Activated CD8-positive, alpha-beta memory T cell treated with anti-CD3 and anti-CD28 coated beads for 36 hours (primary cell): Measurements from ENCODE around the gene ABCA7. TPM values are rescaled to one million over a fixed set of nuclear protein-coding genes. Genes with fewer than 3 reads are reported as not detected.

Source experiments
- CTCF ChIA-PET: fragments of 350-600 bp; sonication (Branson Sonifier 250); formaldehyde crosslinking; loops from one replicate; lab custom pipeline; 2021; ENCODE audit warnings: antibody characterized with exemption; lab: Charles Lee
- POLR2A ChIA-PET: fragments of 350-600 bp; sonication (Branson Sonifier 250); formaldehyde crosslinking; loops from one replicate; lab custom pipeline; 2021; ENCODE audit warnings: antibody characterized with exemption; lab: Charles Lee
- total RNA-seq, 2 experiments: library from RNA; stranded (reverse); gene quantifications; one replicate each; pipeline ENCODE4 v1.2.3, GENCODE V29; 2021

ABCA7 gene
- total RNA-seq, 2 experiments from 2014 or later, result 16.1 to 17.2 TPM

- ChIA-PET CTCF (interaction anchor here (0.5 to 1.7 kb wide), 10 partner anchors 13 to 219 kb away, joined by 3 to 6 read pairs (median 4); partner anchors contain the start of gene GRIN3B), POLR2A (interaction anchor here (1.1 to 3.0 kb wide), 2 partner anchors 41 to 55 kb away, joined by 3 to 14 read pairs; partner anchors contain the start of gene ARHGAP45)
Measured at GRCh38 chr19:1025960-1026782, 13.7 kb upstream of the ABCA7 start, which contains the start of gene CNN2. CNN2 (plus strand) TSS chr19:1026608; CDS start chr19:1026662, 54 bp downstream.

GRCh38 chr19:1026783-1027649, 12.9 kb upstream of the ABCA7 start:
- CTCF ChIA-PET, result interaction anchor here (0.6 to 1.7 kb wide), 8 partner anchors 10 to 218 kb away, joined by 3 to 7 read pairs (median 4); no protein-coding TSS in a partner anchor

GRCh38 chr19:1027650-1028061, 12.3 kb upstream of the ABCA7 start:
- ChIA-PET CTCF (interaction anchor here (0.6 to 2.4 kb wide), 8 partner anchors 9 to 217 kb away, joined by 3 to 10 read pairs (median 6); partner anchors contain the start of gene ARHGAP45), POLR2A (interaction anchor here (0.5 to 3.0 kb wide), 7 partner anchors 12 to 1247 kb away, joined by 3 to 14 read pairs (median 6); partner anchors contain the start of genes ARHGAP45 and REEP6)

More at GRCh38 chr19:1026783-1027649, 12.9 kb upstream of the ABCA7 start:
- POLR2A ChIA-PET, result interaction anchor here (0.5 to 3.0 kb wide), 7 partner anchors 12 to 1248 kb away, joined by 3 to 14 read pairs (median 6); partner anchors contain the start of genes ARHGAP45 and REEP6

DNA sequence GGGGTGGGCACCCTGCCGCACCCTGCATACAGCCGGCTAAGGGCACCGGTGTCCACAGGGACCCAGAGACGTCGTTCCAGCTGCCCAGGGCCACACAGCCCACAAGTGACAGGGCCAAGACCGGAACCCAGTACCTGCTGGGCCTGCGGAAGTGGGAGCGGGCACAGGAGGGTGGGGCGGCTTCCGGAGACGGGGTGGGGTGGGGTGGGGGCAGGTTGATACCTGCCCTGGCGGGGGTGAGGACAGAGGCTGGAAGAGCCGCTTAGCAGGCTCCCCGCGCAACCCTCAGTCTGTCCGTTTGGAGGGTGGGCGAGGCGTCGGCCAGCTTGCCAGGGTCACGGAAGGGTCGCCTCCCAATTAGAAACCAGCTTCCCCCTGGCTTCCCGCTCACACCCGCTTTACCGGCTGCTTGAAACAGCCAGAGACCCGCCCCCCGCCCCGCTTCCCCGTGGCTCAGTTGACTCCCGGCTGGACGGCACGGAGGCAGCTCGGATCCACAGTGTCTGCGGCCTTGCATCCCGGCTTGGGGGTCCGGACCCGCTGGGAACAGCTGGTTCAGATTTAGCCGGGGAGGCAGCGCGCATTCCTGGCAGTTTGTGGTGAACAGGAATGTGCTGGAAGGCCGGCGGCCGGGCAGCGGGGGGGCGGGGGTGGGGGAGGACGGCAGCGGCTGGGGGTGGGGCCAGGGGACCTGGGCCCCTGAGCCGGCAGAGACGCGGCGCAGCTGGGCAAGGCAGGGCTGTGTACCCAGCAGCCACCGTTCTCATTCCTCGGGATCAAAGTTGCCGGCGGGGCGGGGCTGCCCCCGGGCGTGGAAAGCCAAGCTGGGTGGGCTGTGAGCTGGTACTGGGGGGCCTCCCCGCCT, 11.6 kb upstream of the ABCA7 start:
- POLR2A ChIA-PET, result interaction anchor here (0.5 to 3.0 kb wide), 7 partner anchors 10 to 1448 kb away, joined by 3 to 14 read pairs (median 5); partner anchors contain the start of genes ARHGAP45 and REEP6
- CTCF ChIA-PET, result interaction anchor here (0.7 to 2.4 kb wide), 8 partner anchors 9 to 216 kb away, joined by 3 to 10 read pairs (median 5); partner anchors contain the start of gene ARHGAP45

GRCh38 chr19:1032264-1032867, 7.5 kb upstream of the ABCA7 start:
- ChIA-PET POLR2A (interaction anchor here (0.7 kb wide), 1 partner anchor 8 kb away, joined by 6 read pairs; no protein-coding TSS in a partner anchor), CTCF (interaction anchor here (0.7 to 1.7 kb wide), 5 partner anchors 9 to 248 kb away, joined by 3 to 5 read pairs (median 3); partner anchors contain the start of genes ARHGAP45, GRIN3B and RNU6-2)

GRCh38 chr19:1035998-1036621, 3.8 kb upstream of the ABCA7 start:
- CTCF ChIA-PET, result interaction anchor here (1.0 to 2.3 kb wide), 2 partner anchors 9 to 159 kb away, joined by 4 to 7 read pairs; no protein-coding TSS in a partner anchor
- POLR2A ChIA-PET, result no interaction called here

DNA sequence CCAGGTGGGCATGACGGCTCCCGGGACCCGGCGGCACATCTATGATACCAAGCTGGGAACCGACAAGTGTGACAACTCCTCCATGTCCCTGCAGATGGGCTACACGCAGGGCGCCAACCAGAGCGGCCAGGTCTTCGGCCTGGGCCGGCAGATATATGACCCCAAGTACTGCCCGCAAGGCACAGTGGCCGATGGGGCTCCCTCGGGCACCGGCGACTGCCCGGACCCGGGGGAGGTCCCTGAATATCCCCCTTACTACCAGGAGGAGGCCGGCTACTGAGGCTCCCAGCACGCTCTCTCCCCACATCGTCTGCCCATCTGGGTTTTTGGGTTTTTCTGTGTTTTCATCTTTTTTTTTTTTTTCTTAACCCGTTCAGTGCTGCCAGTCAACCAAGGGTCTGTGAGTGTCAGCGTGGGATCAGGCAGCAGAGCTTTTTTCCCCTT, 2.3 kb upstream of the ABCA7 start:
- CTCF ChIA-PET, result interaction anchor here (1.2 to 2.3 kb wide), 2 partner anchors 10 to 30 kb away, joined by 4 to 7 read pairs; partner anchors contain the start of gene ARHGAP45
- POLR2A ChIA-PET, result interaction anchor here (0.5 kb wide), 1 partner anchor 9 kb away, joined by 5 read pairs; no protein-coding TSS in a partner anchor

GRCh38 chr19:1038978-1039645, 795 bp upstream of the ABCA7 start:
- CTCF ChIA-PET, result interaction anchor here (0.8 to 1.4 kb wide), 5 partner anchors 14 to 228 kb away, joined by 3 to 5 read pairs (median 3); no protein-coding TSS in a partner anchor

GRCh38 chr19:1040476-1041271, 767 bp downstream of the ABCA7 start:
- ChIA-PET POLR2A (interaction anchor here (0.5 to 1.7 kb wide), 4 partner anchors 8 to 34 kb away, joined by 4 to 11 read pairs (median 7); partner anchors contain the start of gene ARHGAP45), CTCF (interaction anchor here (0.8 to 2.2 kb wide), 8 partner anchors 8 to 49 kb away, joined by 3 to 7 read pairs (median 4); partner anchors contain the start of gene RNU6-2)

More at GRCh38 chr19:1038978-1039645, 795 bp upstream of the ABCA7 start:
- POLR2A ChIA-PET, result interaction anchor here (0.6 to 1.7 kb wide), 6 partner anchors 9 to 93 kb away, joined by 3 to 11 read pairs (median 4); partner anchors contain the start of genes ARHGAP45 and RNU6-2

DNA sequence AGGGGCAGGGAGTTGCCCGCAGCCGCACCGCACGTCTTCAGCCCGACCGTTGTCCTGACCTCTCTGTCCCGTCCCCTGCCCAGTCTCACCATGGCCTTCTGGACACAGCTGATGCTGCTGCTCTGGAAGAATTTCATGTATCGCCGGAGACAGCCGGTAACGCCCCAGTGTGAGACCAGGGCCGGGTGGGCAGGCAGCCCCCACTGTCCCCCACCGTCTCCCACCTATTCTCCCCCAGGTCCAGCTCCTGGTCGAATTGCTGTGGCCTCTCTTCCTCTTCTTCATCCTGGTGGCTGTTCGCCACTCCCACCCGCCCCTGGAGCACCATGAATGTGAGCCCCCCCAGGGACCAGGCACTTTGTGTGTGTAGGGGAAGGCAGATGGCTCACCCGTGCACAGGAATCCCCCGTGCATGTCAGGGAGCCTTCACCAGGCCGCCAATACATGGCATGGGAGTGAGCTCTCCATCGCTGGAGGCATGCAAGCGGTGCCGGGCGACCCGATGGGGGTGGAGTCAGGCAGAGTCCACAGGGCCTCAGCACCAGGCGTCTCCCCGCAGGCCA, 1.4 kb downstream of the ABCA7 start:
- CTCF ChIA-PET, result interaction anchor here (0.9 to 2.2 kb wide), 6 partner anchors 9 to 49 kb away, joined by 3 to 7 read pairs (median 4); no protein-coding TSS in a partner anchor
- POLR2A ChIA-PET, result no interaction called here

- CTCF ChIA-PET, result interaction anchor here (0.5 to 2.2 kb wide), 5 partner anchors 10 to 76 kb away, joined by 3 to 7 read pairs (median 5); no protein-coding TSS in a partner anchor
- POLR2A ChIA-PET, result interaction anchor here (1.1 kb wide), 1 partner anchor 49 kb away, joined by 7 read pairs; no protein-coding TSS in a partner anchor
Measured at GRCh38 chr19:1041835-1042685, 2.2 kb downstream of the ABCA7 start.

GRCh38 chr19:1042689-1043511, 3.0 kb downstream of the ABCA7 start:
- ChIA-PET POLR2A (interaction anchor here (1.1 kb wide), 1 partner anchor 48 kb away, joined by 7 read pairs; no protein-coding TSS in a partner anchor), CTCF (interaction anchor here (0.6 to 2.2 kb wide), 3 partner anchors 14 to 388 kb away, joined by 3 to 6 read pairs (median 3); no protein-coding TSS in a partner anchor)
